Posterior cingulate gyrus (tissue), 11 donors: ENCODE measurements around the gene ROR1.

Source experiments
- DNase-seq, 10 donors: peaks; one replicate each; pipeline versions ENCODE4 v3.0.0 to v3.0.0-alpha.2; 2020 to 2021; ENCODE audit warnings: mixed read lengths in 3 of 10
- intact Hi-C: fragments of 100-400 bp; cut with DNase I; formaldehyde crosslinking; loops from one replicate; pipeline ENCODE4 v1.15.1; 2023

The ROR1 gene

DNA sequence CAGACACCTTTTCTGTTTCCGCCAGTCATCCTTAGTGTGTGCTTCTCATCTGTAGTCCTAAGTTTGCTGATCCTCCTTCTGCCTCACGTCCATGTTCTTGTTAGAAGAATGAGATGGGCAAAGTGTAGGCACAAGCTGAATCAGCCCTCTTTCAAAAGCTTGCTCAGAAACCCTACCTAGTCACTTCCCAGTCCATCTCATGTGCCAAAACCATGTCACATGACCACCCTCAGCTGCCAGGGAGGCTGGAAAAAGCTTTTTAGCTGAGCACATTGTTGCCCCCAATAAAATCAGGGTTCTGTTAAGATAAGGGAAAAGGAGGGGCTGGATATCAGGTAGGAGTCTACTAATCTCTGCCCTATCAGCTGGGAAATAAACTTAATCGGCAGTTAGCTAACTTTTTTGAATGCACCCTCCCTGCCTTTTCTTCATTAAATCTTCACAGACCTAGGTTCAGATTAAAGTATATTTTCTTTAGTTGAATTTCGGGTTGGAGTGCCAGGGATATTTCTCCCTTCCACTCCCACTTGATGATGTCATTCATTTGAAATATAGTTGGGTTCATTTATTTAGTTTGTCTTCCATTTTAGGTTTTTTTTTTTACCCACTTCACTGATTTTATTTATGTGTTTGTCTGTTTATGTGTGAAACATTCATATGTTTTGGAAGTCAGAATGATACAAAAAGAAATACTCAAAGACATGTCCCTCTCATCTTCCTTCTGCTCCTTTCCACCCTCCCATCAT lies 129.2 kb downstream of the ROR1 start:
- no peak for DNase-seq
- intact Hi-C loops: no loop called here

DNA sequence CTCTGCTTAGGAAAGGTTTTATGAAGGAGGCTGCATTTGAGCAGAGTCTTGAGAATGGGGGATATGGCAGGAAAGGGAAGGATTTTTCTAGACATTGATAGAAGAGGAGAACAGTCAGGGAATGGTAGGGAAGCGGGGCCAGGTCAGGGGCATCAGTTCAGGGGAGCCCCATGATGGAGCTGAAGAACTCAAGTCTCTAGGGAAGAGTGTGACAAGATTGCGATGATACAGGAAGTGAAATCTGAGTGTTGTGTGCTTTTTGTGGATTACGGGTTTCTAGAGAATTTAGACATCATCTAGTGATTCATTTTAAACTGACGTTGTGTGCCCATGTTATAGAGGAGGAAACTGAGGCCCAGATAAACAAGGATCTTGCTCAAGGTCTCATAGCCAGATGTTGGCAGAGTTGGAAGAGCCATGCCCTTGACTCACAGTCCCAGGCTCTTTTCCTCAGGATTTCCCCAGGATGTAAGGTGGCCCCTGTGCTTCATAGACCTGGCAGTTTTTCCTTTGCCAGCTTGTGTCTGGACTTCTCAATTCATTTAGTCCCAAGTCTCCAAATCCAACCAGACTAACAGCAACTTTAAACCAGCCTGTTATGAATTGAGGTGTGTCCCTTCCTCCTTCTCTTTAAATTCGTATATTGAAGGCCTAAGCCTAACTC lies 130.3 kb downstream of the ROR1 start:
- intact Hi-C loops: no loop called here
- peak in 1 of 10 donors; percentile 39 for DNase-seq

DNA sequence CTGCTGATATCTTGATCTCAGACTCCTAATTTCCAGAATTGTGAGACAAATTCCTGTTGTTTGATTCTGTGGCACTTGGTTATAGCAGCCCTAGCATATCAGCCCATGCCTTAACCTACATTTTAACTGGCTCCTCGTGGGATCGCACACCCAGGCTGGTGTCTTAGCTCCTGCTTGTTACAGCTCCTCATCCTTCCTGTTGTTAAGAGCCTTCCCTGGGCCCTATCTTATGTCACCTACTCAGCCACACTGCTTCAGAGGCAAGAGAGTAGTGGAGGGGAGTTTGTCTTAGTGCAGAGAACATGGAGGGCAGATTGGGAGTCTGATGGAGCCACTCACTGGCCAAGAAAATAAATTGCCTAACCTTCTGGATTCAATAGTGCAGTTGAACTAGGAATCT lies 131.0 kb downstream of the ROR1 start:
- intact Hi-C loops: no loop called here
- DNase-seq: peak in 1 of 10 donors; percentile 21

DNA sequence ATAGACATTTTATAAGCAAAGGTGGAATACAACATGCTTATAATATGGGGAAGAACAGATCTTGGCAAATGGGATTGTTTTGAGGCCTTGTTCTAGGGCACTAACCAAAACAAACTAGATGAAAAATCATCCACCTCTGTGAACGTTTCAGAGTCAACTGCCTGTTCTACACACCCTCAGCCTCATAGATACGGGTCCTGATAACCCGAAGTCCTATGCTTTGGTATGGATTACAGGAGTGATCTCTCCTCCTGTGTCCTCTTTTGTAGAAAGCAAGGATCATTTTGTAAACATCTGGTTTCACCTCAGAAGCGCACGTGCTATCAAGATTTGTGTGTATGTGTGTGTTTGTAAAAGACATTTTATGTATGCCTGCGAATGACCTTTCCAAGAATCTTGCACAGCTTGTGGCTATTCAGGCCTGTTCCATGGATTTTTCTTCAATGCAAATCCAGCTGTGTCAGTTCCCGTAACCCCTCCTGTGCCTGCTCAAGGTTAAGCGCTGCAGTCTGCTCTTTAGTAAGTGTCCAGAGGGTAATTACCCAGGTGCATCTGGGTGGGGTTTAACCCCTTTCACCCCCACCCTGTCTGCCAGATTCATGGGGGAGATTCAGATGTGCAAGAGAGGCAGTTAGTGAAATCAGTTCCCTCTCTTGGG lies 132.4 kb downstream of the ROR1 start:
- intact Hi-C loops: no loop called here
- no peak for DNase-seq

DNA sequence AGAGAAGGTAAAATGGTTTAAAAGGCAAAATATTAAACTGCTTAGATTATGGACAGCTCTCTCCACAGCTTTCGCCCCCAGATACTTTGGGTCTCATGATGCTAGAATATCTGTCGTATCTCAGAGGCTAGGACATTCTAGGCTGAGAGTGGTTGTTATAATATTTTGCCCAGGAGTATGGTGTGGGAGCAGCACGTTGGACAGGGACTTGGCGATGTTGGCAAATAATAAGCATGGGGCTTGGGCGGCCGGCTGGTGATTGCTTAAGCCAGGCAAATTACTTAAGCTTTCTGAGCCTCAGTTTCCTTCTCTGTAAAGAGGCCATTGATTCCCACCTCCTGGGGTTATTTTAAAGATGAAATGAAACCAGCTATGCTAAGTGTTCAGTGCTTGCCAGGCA lies 133.2 kb downstream of the ROR1 start:
- intact Hi-C loops: no loop called here
- DNase-seq: no peak

DNA sequence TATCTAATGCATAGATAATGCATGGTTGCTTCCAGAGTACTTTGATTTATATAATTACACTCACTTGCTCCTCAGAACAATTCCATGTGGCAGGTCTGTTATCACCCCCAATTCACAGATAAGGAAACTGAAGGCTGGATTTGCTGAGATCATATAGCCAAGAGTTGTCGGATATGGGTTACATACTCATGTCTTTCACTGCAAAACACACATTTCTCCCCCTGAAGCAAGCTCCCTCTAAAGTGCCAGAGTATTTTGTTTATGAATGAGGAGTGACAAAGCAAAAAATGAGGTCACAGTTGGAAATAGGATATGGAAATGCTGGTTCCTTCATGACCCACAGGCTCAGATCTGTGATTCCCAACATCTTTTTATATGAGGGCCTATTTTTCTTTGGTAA lies 134.2 kb downstream of the ROR1 start:
- intact Hi-C loops: no loop called here
- DNase-seq: no peak

DNA sequence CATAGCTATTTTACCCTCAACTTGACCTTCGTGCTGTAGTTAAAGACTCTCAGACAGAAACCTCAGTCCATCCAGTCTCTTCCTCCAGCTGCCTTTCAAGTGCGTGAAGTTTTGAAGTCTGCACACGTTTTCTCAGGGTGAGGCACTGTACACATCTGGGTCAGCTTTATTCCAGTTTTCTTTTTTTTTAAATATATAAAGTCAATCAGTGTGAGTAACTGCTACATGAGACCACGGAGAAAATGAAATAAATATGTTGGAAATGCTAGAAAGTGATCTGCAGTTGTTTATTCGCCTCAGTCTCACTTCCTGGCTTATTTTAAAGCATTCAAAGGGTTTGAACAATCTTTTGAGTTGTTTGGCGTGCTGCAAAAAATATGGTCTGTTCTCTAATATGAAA lies 135.7 kb downstream of the ROR1 start:
- DNase-seq: no peak
- intact Hi-C loops: no loop called here

DNA sequence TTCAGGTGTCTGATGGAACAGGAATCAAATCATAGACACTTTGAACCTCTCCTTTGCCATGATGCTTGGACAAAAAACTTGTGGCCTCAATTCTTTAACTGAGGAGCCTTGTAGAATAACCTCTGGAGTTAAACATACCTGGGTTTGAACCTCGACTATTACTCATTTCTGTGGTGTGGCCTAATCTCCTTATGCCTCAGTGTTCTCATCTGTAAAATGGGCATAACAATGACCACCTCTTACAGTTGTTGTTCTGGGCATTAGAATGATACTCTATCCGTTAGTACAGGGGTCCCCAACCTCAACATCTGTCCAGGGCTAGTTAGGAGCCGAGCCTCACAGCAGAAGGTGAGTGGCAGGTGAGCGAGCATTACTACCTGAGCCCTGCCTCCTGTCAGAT lies 137.2 kb downstream of the ROR1 start:
- intact Hi-C loops: no loop called here
- no peak for DNase-seq

DNA sequence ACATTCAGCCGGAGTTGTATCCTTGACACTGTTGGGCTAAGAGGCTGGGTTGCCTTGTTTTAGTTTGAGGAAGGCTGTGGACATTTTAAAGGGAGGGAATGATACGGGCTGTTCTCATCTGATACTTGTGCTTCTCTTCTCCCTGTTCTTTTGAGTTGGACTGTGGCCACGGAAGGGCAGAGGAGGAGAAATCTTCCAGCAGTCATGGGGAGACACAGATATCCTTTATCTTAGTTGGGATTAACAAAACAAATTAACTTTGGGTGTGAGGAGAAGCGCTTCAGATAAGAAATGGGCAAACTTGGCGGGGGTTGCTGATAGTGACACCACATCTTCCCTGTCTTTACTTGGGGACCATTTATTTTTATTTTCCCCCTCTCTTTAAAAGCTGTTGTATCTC lies 138.8 kb downstream of the ROR1 start:
- DNase-seq: no peak
- intact Hi-C loops: no loop called here

DNA sequence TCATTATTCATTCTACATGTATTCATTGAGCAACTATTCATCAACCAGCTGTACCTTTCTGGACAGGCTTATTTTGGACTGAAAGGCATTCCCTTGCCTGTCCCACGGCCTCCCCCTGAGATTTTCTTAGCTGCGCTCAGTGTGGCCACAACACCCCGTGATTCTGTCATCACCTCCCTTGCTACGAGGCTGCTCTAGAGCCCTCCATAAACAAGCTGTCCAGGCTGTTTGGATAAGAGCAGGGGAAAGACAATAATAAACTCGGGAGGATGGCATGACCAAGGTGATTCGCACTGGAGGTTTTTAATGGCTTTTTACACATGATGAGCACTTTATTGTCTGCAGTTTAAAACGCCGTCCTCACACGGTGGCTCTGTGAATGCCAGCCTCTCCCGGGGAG lies 139.7 kb downstream of the ROR1 start:
- intact Hi-C loops: no loop called here

DNA sequence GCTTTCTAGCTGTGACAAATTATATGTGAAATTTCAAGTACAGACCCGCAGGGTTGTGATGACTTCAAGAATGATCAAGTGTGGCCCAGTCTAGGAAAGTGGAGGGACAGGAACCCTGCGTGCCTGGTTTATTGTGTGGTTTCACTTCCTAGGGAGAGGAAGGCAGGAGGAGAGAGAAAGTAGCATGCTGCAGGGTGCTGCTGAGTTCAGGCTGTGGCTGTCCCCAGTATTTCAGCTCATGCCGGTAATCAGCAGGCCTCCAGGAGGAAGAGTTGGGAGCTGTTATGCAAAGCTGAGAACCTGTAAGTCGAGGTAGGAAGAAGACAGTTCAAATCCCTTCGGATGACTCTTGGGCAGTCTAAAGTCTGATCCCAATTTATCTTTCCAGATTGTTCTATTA lies 140.4 kb downstream of the ROR1 start:
- intact Hi-C loops: no loop called here
- no peak for DNase-seq

More for the DNA sequence above, 139.7 kb downstream of the ROR1 start:
- no peak for DNase-seq

DNA sequence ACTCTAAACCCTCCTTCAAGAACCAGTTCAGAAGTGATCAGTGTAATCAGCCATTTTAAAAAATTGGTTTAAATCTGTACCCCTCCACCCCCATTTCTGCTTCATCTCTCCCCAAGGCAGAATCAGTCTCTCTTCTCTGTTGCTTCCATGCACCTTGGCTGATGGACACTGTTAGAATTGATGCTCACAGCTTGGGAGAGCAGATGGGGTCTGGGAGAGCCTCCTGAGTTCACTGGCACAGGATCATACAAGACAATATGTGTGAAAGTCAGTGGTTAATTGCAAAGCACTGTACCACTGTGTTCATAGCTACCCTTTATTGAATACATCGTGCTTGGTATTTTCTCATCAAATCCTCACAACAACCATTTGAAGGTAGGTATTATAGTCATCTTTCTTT lies 140.9 kb downstream of the ROR1 start:
- intact Hi-C loops: loop anchor here (5.0 kb wide), 1 partner anchor 142 kb away; the partner anchor contains the start of gene ROR1
- no peak for DNase-seq

DNA sequence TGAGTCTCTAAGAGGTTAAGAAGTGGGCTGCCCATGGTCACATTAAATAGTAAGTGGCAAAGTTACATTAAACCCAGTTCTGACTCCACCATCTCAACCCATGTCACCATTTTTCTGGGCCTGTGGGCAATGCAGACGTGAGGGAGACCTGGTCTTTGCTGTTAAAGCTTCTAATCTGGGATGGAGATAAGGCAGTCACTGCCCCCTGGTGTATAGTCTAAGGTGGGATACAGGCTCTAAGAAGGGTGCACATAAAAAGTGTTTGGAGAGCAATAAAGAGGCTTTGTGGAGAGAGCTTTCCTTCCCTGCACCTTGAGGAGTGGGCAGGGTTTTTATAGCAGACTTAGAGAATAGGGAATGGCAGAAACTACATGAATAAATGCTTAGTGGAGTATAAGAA lies 141.3 kb downstream of the ROR1 start:
- intact Hi-C loops: loop anchor here (5.0 kb wide), 1 partner anchor 143 kb away; the partner anchor contains the start of gene ROR1
- no peak for DNase-seq

DNA sequence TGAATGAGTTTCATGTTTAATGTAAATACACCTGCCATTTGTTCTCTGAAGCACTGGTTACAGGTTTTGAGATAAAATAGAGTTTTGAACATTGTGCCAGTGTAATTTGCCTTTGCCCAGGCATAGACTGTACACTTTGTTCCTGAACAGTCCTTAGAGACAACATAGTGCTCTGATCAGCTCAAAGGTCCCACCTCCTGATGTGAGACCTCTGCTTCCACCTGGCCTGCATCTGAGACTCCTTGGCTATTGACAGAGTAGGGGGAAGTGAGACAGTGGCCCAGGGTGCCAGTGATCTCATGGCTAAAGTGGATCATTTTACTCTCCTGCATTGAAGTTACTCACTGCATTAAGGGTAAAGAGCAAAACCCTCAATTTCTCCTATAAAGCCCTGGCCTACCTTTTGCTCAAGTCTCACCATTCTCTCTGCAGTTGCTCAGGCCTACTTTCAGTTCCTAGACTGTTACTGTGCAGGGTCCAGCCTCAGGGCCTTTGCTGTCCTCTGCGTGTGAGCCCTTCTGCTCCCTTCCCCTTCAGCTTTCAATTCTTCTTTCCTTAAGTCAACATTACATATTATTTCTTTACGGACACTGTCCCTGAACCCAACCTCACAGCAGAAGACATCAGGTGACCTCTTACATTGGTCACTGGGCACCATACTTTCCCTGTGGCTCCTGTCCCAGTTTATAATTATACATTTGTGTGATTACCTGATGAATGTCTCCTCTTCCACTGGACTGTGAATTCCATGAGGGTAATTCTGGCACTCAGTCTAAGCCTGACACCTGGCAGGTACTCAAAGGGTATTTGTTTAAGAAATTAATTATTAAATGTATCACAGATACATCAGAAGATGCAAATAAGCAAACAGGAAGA lies 142.9 kb downstream of the ROR1 start:
- DNase-seq: no peak
- intact Hi-C loops: loop anchor here (5.0 kb wide), 1 partner anchor 144 kb away; the partner anchor contains the start of gene ROR1

DNA sequence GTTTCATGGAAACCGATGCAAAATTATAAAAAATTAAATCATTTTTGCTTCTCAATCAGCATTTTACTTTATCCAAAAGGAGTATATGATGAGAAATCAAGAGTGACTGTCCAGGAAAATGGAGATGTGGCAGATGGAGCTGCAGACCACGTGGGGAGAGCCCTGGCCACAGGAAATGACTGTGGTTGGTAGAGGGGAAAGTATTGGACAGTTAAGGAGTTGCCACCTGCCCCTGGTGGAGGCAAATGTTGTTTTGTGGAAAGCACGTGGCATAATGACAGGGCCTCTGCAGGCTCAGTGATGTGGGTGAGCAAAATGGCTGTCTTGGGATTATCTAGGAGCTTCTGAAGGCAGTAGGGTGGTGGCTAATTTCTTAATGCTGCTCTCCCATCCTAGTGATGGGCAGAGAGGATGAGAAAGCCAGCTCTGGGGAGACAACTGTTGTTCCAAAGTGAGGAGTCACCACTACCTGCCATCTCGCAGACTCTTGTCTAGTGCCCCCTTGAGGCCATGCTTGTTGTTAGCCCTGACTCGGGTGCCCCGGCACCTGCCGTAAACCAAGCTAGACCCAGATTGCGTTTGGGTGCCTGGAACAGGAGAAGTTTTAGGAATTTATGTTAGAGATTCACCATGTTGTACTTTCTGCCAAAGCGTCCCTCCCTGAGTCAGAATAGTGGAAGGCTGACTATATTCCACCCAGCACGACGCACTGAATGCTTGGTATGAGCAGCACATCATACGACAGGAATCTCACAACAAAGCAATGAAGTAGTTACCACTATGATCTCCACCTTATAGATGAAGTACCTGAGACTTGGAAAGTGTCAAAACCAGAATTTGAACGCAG lies 144.0 kb downstream of the ROR1 start:
- intact Hi-C loops: loop anchor here (5.0 kb wide), 1 partner anchor 145 kb away; the partner anchor contains the start of gene ROR1
- no peak for DNase-seq

DNA sequence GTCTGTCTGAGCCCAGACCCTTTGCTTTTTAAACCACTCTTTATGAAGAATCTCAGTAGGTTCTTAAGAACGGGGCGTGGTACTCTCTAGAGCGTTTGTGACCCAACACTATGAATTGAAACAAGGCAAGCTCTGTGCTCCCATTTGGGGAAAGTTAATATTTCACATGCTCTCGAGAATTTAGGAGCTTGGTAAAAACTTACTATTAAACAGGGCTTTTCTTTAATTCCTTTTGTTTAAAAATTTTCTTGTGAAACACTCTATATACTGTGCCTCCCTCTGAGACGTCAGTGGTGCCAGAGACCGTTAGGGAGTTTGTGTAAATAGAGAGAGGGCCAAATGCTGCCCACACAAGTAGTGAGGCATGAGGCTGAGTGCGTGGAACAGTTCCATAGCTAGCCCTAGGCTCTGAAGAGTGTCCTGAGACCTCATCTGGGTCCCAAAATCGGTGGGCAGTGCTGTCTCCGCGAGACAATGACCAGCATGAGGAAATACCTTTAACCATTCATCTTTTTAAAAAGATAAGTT lies 144.7 kb downstream of the ROR1 start:
- intact Hi-C loops: loop anchor here (5.0 kb wide), 1 partner anchor 146 kb away; the partner anchor contains the start of gene ROR1
- DNase-seq: no peak

DNA sequence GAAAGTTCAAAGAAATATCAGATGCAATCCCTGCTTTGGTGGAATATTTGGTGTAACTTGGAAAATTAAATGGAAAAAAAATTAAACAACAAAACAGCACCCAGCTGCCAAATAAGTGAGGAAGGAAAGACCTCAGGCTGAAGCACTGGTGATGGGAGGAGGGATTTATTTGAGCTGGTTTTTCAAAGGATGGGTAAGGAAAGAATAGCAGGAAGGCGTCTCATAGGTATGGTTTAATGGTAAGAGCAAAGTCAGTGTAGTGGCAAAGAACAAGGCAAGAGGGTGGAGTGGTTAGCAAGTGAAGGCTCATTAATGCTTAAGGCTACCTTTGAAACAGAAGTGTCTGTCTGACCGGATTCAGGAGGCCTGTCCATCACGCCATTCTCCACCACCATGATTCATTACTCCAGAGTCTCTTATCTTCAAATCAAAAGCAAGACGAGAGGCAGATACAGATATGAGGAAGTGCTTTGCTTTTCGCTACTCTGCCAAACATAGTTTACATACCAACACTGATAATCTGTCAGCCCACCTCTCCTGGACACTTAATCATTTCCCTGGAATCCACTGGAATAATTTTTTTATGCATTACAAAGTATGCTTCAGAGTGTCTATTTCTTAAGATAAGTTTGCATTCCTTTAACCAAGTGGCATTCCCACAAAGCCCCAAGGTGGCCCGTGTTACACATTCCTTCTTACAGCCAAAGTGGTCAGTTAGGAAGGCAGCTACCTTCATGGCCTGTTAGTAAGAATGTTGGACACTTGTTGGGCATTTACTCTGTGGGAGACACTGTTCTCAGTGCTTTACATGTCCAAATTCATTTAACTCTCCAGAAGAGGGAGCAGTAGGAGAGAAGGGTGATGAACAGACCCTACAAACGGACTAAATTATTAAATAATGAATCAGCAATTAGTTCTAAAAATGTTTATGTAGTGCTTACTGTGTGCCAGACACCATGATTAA lies 146.6 kb downstream of the ROR1 start:
- DNase-seq: no peak
- intact Hi-C loops: no loop called here

DNA sequence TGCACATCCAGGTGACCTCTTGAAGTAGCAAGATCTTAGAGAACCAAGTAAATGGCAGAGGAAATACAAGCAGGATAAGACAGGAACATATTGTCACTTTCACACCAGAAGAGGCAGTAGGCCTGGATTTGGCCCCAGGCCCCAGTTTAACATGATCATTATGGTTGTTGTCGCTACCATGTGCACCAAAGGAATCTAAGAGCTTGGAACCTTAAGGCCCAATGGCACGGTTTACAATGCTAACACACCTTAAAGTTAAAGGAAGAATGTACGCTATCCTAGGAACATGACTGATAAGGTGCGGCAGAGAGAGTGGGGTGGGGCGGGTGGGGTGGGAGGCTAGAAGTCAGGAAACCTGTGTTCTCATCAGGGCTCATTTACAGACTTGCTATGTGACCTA lies 147.5 kb downstream of the ROR1 start:
- no peak for DNase-seq
- intact Hi-C loops: no loop called here
